GM13977 (cell line): ENCODE measurements around the gene PMM2.
"Not testable (repeated sequence)": the region's sequence is repeated elsewhere in the genome, so short reads cannot be mapped to it uniquely, and the experiment has no call there.

Experiments used
- DNase-seq: peaks from one replicate; pipeline ENCODE4 v3.0.0; 2012; ENCODE audit warnings: low spot score
- in situ Hi-C: fragments of 300-500 bp; cut with MboI; formaldehyde crosslinking; loops from one replicate; pipeline ENCODE4 v1.12.0; 2022; ENCODE audit warnings: low sequenced_read_pairs, low pct_unique_long_range_greater_than_20kb, mixed read lengths, inconsistent platforms; ENCODE audit not compliant: unreplicated experiment
- TF ChIP-seq, protein P1 (sequence below): IDR thresholded peaks from 2 replicates; pipeline ENCODE4 v1.5.1; 2012; ENCODE audit warnings: mild to moderate bottlenecking, control low read depth; ENCODE audit not compliant: insufficient read depth; ENCODE audit errors: extremely low read depth, missing control alignments

Gene PMM2

DNA sequence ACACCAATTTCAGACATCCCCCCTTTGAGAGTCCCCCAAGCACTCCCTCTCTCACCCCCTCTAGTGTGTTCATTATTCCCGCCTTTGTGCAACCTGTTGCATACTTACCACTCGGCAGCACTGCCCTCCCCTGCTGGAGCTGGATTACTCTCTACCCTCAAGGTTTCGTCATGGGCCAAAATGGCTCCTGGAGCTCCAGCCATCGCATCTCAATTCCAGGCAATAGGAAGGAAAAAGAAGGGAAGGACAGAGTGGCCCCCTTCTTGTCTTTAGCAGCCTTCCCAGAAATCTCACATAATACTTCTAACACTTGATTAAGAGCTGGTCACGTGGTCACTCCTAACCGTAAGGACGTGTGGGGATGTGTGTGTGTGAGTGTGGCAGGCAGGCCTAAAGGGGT, 20.4 kb upstream of the PMM2 start:
- TF ChIP-seq, protein P1, sequence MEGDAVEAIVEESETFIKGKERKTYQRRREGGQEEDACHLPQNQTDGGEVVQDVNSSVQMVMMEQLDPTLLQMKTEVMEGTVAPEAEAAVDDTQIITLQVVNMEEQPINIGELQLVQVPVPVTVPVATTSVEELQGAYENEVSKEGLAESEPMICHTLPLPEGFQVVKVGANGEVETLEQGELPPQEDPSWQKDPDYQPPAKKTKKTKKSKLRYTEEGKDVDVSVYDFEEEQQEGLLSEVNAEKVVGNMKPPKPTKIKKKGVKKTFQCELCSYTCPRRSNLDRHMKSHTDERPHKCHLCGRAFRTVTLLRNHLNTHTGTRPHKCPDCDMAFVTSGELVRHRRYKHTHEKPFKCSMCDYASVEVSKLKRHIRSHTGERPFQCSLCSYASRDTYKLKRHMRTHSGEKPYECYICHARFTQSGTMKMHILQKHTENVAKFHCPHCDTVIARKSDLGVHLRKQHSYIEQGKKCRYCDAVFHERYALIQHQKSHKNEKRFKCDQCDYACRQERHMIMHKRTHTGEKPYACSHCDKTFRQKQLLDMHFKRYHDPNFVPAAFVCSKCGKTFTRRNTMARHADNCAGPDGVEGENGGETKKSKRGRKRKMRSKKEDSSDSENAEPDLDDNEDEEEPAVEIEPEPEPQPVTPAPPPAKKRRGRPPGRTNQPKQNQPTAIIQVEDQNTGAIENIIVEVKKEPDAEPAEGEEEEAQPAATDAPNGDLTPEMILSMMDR = no peak
- in situ Hi-C loops = loop anchor here (25.0 kb wide), 1 partner anchor 215 kb away; no protein-coding TSS in a partner anchor
- no peak for DNase-seq

DNA sequence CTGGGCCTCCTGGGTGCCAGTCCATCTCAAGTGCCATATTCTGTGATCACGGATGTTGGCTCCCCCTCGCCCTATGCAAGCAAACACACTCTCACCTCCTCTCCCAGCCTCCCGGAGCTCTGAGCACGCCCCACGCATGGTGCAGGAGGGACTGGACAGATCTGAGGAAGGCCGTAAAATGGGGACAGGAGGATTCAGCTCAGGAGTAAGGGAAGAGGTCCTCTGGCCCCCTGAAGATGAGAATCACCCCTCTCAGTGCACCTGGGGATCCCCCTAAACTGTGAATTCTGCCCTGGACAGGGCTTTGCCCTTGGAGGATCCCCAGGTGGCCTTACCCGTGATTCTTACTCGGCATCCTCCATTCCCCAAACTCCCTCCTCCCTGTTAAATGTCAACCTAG, 15.8 kb upstream of the PMM2 start:
- DNase-seq = no peak
- TF ChIP-seq, protein P1 = no peak
- in situ Hi-C loops = loop anchor here (25.0 kb wide), 1 partner anchor 219 kb away; no protein-coding TSS in a partner anchor

DNA sequence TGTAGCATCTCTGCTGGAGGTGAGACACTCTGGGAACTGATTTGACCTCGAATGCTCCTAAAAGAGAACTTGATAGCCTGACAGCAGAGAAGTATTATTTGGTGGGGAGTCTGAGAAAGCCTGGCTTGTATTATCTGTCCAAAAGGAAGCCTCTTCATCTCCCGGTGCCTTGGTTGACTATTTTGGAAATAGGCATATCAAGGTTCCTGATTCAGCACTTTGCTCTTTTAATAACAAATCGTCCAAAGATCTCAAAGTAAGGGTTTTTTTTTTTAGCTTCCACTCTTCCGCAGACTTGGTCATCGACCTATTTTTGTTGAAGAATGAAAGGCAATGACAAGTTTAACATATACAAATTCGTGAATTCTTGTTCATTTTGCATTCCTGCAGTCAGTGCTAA, 15.0 kb upstream of the PMM2 start:
- TF ChIP-seq, protein P1 = no peak
- in situ Hi-C loops = loop anchor here (25.0 kb wide), 1 partner anchor 220 kb away; no protein-coding TSS in a partner anchor
- no peak for DNase-seq

DNA sequence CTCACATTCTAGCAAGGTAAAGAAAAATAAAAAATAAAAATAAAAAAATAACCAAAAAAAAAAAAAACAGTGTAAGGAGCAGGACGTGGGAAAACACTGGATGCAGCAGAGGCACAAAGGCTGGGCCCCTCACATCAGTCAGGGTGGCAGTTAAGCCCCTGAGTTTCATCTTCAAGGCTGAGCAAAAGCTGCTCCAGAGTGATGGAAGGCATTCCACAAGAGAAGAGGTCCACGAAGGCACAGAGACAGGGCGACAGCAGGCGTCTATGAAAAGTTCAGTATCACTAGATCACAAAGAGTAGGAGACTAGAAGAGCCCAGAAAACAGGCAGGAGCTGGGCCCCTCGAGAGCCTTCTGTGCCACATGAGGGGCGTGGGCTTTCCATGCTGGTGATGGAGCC, 12.2 kb upstream of the PMM2 start:
- no peak for DNase-seq
- TF ChIP-seq, protein P1 = no peak
- in situ Hi-C loops = loop anchor here (25.0 kb wide), 1 partner anchor 223 kb away; no protein-coding TSS in a partner anchor

DNA sequence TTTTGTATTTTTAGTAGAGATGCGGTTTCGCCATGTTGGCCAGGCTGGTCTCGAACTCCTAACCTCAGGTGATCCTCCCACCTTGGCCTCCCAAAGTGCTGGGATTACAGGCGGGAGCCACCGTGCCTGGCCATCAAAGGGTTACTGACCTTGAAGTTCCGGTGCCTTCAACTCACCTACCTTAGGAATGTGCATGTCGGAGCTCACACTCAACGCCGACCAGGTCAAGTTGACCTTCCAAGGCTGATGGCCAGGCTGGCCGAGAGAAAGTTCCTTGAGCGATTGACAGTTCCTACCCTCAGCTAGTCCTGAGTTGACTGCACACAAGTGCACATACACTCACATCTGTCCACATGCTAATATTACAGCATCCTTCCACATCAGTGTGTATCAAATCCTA, 11.3 kb upstream of the PMM2 start:
- DNase-seq = not testable (repeated sequence)
- in situ Hi-C loops = loop anchor here (25.0 kb wide), 1 partner anchor 224 kb away; no protein-coding TSS in a partner anchor

DNA sequence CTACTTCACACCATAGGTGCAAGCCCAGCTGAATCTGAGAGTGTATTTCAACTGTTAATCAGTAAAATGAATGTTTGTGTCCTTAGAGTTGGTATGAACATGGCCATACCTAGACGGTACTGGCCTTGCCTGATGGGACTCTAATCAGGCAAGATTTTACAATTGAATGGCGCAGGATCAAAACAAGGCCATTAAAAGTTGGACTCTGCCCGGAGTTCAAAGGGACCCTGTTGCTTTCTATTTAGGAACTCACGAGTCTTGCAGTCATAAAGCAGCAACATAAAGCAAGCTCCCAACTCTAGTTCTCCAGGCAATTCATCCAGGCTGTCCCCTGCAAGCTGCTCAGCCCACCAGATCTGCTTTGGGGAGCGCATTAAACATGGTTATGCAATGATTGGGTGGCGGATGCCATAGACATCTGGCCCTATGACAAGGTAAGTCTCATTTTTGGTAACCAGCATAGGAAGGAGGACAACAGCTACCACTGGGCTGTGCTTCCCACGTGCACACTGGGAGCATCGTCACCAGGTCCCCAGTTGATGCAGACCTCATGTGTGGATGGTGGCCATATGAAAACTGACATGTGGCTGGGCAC, 9.0 kb upstream of the PMM2 start:
- no peak for DNase-seq
- in situ Hi-C loops = loop anchor here (25.0 kb wide), 1 partner anchor 226 kb away; no protein-coding TSS in a partner anchor
- TF ChIP-seq, protein P1 = no peak

DNA sequence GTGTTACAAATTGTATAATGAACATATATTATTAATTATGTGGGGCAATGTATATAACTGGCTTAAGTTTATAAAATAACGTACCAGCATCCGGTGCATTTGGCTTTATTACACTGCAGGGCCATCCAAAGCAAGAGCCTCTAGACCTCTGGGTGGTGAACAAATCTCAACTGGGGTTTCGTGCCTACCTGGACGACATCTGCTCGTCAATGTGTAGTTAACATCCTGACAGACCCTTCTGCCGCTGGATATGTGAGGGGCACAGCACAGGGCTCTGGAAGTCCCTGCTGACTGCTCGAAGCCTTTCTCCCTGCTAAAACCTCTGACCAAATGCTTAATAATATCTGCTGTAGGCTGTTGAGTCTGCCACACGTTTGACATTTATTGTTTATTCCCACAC, 2.5 kb upstream of the PMM2 start:
- in situ Hi-C loops = loop anchor here (10.0 to 25.0 kb wide), 2 partner anchors 120 to 233 kb away; partner anchors contain the start of gene ABAT
- TF ChIP-seq, protein P1 = no peak
- no peak for DNase-seq
